RWPE2 (cell line): ENCODE results near the gene CCDC171.

Source experiments
- ATAC-seq: fragments of 200-7000 bp; cut with Tn5 transposase; 3 replicates; pipeline ENCODE4 v1.9.1; 2021; ENCODE audit warnings: low read depth
- DNase-seq: peaks from one replicate; pipeline ENCODE4 v3.0.0-alpha.2; 2020; ENCODE audit warnings: low spot score
- H3K27ac ChIP-seq: fragments of 450-650 bp; 2 replicates; pipeline ENCODE4 v1.5.1; 2017; ENCODE audit warnings: mild to moderate bottlenecking; ENCODE audit not compliant: poor library complexity, severe bottlenecking
- H3K27me3 ChIP-seq: fragments of 250-450 bp; sonication (Bioruptor Pico); 2 replicates; pipeline ENCODE4 v1.5.1; 2021; ENCODE audit warnings: mild to moderate bottlenecking, moderate library complexity; ENCODE audit not compliant: insufficient read depth, poor library complexity, severe bottlenecking
- H3K36me3 ChIP-seq: fragments of 250-450 bp; sonication (Bioruptor Pico); 2 replicates; pipeline ENCODE4 v1.5.1; 2020; ENCODE audit warnings: low read depth, mild to moderate bottlenecking, moderate library complexity
- H3K4me1 ChIP-seq: fragments of 250-450 bp; sonication (Bioruptor Pico); 2 replicates; pipeline ENCODE4 v1.5.1; 2021; ENCODE audit warnings: mild to moderate bottlenecking, moderate library complexity; ENCODE audit not compliant: insufficient read depth, poor library complexity, severe bottlenecking
- H3K4me3 ChIP-seq: fragments of 250-450 bp; sonication (Bioruptor Pico); 2 replicates; pipeline ENCODE4 v1.5.1; 2021; ENCODE audit warnings: mild to moderate bottlenecking, moderate library complexity; ENCODE audit not compliant: severe bottlenecking
- H3K9me3 ChIP-seq: fragments of 250-450 bp; sonication (Bioruptor Pico); 2 replicates; pipeline ENCODE4 v1.5.1; 2021; ENCODE audit warnings: mild to moderate bottlenecking, moderate library complexity; ENCODE audit not compliant: severe bottlenecking
- CTCF ChIP-seq: fragments of 450-650 bp; IDR thresholded peaks from one replicate; pipeline ENCODE4 v1.5.1; 2017; ENCODE audit warnings: mild to moderate bottlenecking, moderate library complexity; ENCODE audit not compliant: poor library complexity, severe bottlenecking

The CCDC171 gene

GRCh38 chr9:16004613-16005012 lies 451.8 kb downstream of the CCDC171 start:
- H3K9me3 ChIP-seq, result no peaks in the 10 kb centered on the region
- no peak overlapping the region for H3K4me3 ChIP-seq
- peaks cover 17% of the 10 kb centered on the region for H3K4me1 ChIP-seq
- no peak overlapping the region for H3K27ac ChIP-seq
- DNase-seq (no peak), ATAC-seq (no peak)
- no peak for TF ChIP-seq CTCF
- H3K36me3 ChIP-seq, result no peaks in the 10 kb centered on the region
- H3K27me3 ChIP-seq, result no peaks in the 10 kb centered on the region

GRCh38 chr9:16010221-16010620 lies 457.4 kb downstream of the CCDC171 start:
- DNase-seq, result no peak

GRCh38 chr9:16012621-16013020 lies 459.8 kb downstream of the CCDC171 start:
- TF ChIP-seq CTCF, result no peak
- Histone ChIP-seq H3K27ac (no peak overlapping the region), H3K36me3 (no peaks in the 10 kb centered on the region), H3K27me3 (no peaks in the 10 kb centered on the region), H3K9me3 (no peaks in the 10 kb centered on the region), H3K4me3 (no peak overlapping the region), H3K4me1 (peaks cover 5% of the 10 kb centered on the region)
- DNase-seq (no peak), ATAC-seq (peak; percentile 69; the same call in 2 of the 3 replicates)

More at GRCh38 chr9:16010221-16010620, 457.4 kb downstream of the CCDC171 start:
- TF ChIP-seq CTCF, result no peak
- Histone ChIP-seq H3K9me3 (no peaks in the 10 kb centered on the region), H3K4me3 (no peak overlapping the region), H3K36me3 (no peaks in the 10 kb centered on the region), H3K27ac (no peak overlapping the region), H3K4me1 (peaks cover 5% of the 10 kb centered on the region), H3K27me3 (no peaks in the 10 kb centered on the region)
- ATAC-seq, result no peak

- Histone ChIP-seq H3K4me3 (no peak overlapping the region), H3K4me1 (peaks cover 5% of the 10 kb centered on the region), H3K27me3 (no peaks in the 10 kb centered on the region), H3K9me3 (no peaks in the 10 kb centered on the region), H3K27ac (no peak overlapping the region), H3K36me3 (no peaks in the 10 kb centered on the region)
- ATAC-seq (no peak), DNase-seq (no peak)
- TF ChIP-seq CTCF, result no peak
Observed at GRCh38 chr9:16013366-16013765, 460.5 kb downstream of the CCDC171 start.

- Histone ChIP-seq H3K4me1 (peaks cover 5% of the 10 kb centered on the region), H3K36me3 (no peaks in the 10 kb centered on the region), H3K27ac (no peak overlapping the region), H3K4me3 (no peak overlapping the region), H3K9me3 (no peaks in the 10 kb centered on the region), H3K27me3 (no peaks in the 10 kb centered on the region)
- DNase-seq, result no peak
- no peak for ATAC-seq
- no peak for TF ChIP-seq CTCF
Observed at GRCh38 chr9:16013826-16014225, 461.0 kb downstream of the CCDC171 start.
